Measurements from ENCODE around the gene RAB5B. TPM values are rescaled to one million over a fixed set of nuclear protein-coding genes. Genes with fewer than 3 reads are reported as not detected.

RAB5B gene
- total and polyA plus RNA-seq, 11 donors: 57.5 to 135 (median 112) TPM

DNA sequence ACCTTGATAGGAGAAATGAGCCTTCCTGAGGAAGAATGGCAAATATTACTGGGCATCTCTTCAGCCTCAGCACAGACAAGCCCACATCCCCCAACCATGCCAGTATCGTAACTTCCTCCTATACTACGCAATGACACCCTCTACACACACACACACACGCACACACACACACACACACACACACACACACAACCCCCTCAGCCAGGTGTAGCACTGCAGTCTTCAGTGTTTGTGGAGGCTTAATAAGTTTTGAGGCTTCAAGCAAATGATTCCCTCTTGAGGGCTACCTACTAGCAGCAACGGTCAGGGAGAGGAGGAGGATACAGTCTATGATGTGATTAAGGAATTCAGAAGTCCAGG is 41.3 kb upstream of the RAB5B start:
- Histone ChIP-seq H3K4me3 (peak overlapping the region; percentile 62 to 88 (median 74)), H3K4me1 (peaks cover 0 to 59% (median 31%) of the 10 kb centered on the region in 12 donors), H3K9me3 (no peaks in the 10 kb centered on the region), H3K27me3 (no peaks in the 10 kb centered on the region), H3K27ac (peak overlapping the region in 5 of 12 donors; percentile 71 to 98 (median 83)), H3K36me3 (peaks cover 0 to 9% (median 0%) of the 10 kb centered on the region in 9 donors)
- no peak for TF ChIP-seq POLR2A (IDR thresholded peaks at IDR 0.05)
- TF ChIP-seq, protein P1, sequence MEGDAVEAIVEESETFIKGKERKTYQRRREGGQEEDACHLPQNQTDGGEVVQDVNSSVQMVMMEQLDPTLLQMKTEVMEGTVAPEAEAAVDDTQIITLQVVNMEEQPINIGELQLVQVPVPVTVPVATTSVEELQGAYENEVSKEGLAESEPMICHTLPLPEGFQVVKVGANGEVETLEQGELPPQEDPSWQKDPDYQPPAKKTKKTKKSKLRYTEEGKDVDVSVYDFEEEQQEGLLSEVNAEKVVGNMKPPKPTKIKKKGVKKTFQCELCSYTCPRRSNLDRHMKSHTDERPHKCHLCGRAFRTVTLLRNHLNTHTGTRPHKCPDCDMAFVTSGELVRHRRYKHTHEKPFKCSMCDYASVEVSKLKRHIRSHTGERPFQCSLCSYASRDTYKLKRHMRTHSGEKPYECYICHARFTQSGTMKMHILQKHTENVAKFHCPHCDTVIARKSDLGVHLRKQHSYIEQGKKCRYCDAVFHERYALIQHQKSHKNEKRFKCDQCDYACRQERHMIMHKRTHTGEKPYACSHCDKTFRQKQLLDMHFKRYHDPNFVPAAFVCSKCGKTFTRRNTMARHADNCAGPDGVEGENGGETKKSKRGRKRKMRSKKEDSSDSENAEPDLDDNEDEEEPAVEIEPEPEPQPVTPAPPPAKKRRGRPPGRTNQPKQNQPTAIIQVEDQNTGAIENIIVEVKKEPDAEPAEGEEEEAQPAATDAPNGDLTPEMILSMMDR (IDR thresholded peaks at IDR 0.05): no peak
- intact Hi-C loops (cut with DNase I): loop anchor here in 3 of 10 donors (5.0 kb wide), 2 partner anchors 35 to 40 kb away; partner anchors contain the start of genes CDK2 (in 2 of the 3), PMEL (in 2 of the 3) and RAB5B (in 1 of the 3)
- DNase-seq (no peak), ATAC-seq (no peak)
- WGBS, 4 donors: 16 to 24% (median 21%) methylated on average over 4 of the region's 4 CpGs

DNA sequence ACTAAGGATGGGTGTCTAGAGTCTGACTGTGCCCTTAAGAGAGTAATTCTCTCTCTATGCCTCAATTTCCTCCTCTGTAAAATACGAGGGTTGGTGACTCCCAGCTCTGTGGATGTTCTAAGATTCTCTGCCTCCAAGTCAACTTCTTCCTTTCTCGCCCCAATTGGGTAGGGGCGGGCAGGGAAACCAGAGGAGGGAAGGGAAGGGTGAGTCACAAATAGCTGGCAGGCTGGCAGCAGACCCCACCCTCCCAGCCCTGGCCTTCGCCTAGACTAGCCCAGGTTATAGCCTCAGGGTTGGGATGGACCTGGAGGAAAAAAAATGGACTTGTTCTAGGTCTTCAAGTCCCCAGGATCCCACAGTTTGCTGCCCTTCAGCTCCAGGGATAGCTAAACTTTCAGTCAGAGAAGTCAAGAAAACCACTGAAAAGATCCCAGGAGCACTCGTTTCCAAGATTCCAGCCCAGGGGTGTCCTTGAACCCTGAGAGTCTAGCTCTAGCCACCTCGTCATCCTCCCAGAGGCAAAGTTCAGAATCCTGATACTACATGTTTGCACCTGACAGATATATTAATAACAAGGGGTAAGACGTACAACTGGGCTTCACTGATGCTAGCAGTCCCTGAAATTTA is 40.6 kb upstream of the RAB5B start:
- Histone ChIP-seq H3K9me3 (no peaks in the 10 kb centered on the region), H3K27ac (peak overlapping the region in 1 of 12 donors; percentile 38), H3K36me3 (peaks cover 0 to 16% (median 0%) of the 10 kb centered on the region in 9 donors), H3K4me1 (peaks cover 0 to 55% (median 28%) of the 10 kb centered on the region in 12 donors), H3K4me3 (peak overlapping the region in 4 of 12 donors; percentile 16 to 72 (median 48)), H3K27me3 (no peaks in the 10 kb centered on the region)
- TF ChIP-seq POLR2A (IDR thresholded peaks at IDR 0.05): no peak
- TF ChIP-seq, protein P1 (IDR thresholded peaks at IDR 0.05): no peak
- DNase-seq (no peak), ATAC-seq (no peak)
- intact Hi-C loops (cut with DNase I): loop anchor here in 3 of 10 donors (5.0 kb wide), 2 partner anchors 34 to 39 kb away; partner anchors contain the start of genes CDK2 (in 2 of the 3), PMEL (in 2 of the 3) and RAB5B (in 1 of the 3)
- WGBS, 4 donors: 86 to 90% (median 89%) methylated on average over 7 of the region's 7 CpGs

DNA sequence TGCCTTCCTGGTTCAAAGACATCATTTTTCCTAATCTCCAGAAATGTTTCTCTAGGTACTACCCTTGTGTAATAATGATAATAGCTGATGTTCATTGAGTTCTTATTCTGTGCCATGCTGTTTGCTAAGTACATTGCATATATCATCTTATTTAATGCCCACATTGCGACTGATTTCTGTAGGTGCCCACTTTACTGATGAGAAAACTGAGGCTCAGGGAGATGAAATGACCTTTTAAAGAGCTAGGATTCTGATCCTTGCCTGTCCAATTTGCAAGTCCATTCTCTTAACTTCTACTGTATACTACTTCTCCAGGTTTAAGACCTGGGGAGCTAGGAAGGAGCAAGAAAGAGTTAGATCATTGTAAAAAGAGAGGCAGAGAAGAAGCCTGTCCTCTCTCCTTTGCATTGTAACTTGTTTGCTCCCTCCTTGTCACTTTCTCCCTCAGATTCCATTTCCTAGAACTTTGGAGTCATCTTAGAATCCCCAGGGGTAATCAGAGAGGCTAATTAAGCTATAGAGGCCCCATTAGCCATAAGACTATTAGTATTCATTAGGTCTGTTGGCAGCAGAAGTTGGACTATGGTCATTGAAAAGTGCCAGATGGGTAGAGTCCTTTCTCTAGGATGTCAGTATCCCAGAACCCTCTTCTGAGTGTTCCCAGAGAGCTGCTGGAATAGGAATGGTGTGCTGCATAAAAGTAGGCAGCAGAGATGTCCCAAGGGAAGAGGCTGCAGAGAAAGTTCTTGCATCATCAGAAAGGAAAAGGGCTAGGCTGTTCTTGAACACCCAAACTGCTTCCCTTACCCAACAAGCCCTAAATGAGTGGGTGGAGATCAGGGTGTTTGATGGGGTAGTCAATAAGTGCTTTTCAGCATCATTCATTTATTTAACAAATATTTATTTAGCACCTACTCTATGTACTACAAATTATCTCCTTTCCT is 39.8 kb upstream of the RAB5B start:
- H3K36me3 ChIP-seq: peaks cover 0 to 23% (median 0%) of the 10 kb centered on the region in 9 donors
- no peak for ATAC-seq
- H3K9me3 ChIP-seq: no peaks in the 10 kb centered on the region
- peak overlapping the region in 1 of 12 donors; percentile 71 for H3K4me3 ChIP-seq
- TF ChIP-seq, protein P1 (IDR thresholded peaks at IDR 0.05): no peak
- no peak for TF ChIP-seq POLR2A (IDR thresholded peaks at IDR 0.05)
- no peaks in the 10 kb centered on the region for H3K27me3 ChIP-seq
- DNase-seq: no peak
- peak overlapping the region in 1 of 12 donors; percentile 38 for H3K27ac ChIP-seq
- 96 to 100% (median 98%) methylated on average over 1 of the region's 1 CpG for WGBS, 4 donors
- intact Hi-C loops (cut with DNase I): loop anchor here in 3 of 10 donors (5.0 kb wide), 2 partner anchors 33 to 38 kb away; partner anchors contain the start of genes CDK2 (in 2 of the 3), PMEL (in 2 of the 3) and RAB5B (in 1 of the 3)
- peaks cover 0 to 47% (median 22%) of the 10 kb centered on the region in 12 donors for H3K4me1 ChIP-seq
